HG02571 (cell line): ENCODE data around the gene FHOD1.

Experiments
- ATAC-seq: cut with Tn5 transposase; IDR thresholded peaks from one replicate; pipeline ENCODE4 v1.9.1; 2021; ENCODE audit warnings: mild to moderate bottlenecking, moderate library complexity; ENCODE audit not compliant: unreplicated experiment

The FHOD1 gene

DNA sequence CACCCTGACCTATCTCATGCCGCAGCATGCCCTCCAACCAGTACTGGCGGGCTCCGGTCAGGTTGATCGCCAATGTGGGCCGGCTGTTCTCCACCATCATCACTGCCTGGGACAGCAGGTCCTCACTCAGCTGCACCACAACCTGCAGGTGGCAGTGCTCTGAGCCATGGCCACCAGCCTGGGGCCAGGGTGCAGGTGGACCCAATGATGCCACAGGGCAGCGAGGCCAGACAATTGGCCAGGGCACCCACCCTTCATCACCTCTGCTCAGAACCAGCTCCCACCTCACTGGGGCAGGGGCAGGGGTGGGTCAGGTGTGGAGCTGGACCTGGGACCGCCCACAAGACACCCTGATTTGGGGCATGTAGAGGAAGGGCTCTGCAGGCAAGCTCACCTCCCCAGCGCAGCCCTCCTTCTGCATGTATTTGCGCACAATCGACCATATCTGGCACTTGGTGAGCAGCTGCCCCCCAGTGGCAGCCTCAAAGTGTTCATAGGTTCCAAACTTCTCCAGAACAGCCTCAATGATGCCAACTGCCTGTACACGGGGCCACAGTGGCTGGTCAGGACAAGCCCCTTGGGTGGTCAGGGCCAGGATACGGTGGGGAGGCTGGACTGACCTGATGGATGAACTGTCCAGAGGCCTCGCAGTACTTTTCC lies 67.7 kb downstream of the FHOD1 start:
- ATAC-seq: no peak
